Activated CD4-positive, alpha-beta T cell treated with anti-CD3 and anti-CD28 coated beads, Interleukin-2, amount 50 U/mL, for 24 hours (primary cell): ENCODE results near the gene HDAC1.
"Not testable (repeated sequence)": the region's sequence is repeated elsewhere in the genome, so short reads cannot be mapped to it uniquely, and the experiment has no call there.

Experiments
- DNase-seq, 2 donors: peaks; one replicate each; pipeline ENCODE4 v3.0.0-alpha.2; 2020; ENCODE audit warnings: low read depth in 1 of 2, low spot score in 1 of 2

The HDAC1 gene

DNA sequence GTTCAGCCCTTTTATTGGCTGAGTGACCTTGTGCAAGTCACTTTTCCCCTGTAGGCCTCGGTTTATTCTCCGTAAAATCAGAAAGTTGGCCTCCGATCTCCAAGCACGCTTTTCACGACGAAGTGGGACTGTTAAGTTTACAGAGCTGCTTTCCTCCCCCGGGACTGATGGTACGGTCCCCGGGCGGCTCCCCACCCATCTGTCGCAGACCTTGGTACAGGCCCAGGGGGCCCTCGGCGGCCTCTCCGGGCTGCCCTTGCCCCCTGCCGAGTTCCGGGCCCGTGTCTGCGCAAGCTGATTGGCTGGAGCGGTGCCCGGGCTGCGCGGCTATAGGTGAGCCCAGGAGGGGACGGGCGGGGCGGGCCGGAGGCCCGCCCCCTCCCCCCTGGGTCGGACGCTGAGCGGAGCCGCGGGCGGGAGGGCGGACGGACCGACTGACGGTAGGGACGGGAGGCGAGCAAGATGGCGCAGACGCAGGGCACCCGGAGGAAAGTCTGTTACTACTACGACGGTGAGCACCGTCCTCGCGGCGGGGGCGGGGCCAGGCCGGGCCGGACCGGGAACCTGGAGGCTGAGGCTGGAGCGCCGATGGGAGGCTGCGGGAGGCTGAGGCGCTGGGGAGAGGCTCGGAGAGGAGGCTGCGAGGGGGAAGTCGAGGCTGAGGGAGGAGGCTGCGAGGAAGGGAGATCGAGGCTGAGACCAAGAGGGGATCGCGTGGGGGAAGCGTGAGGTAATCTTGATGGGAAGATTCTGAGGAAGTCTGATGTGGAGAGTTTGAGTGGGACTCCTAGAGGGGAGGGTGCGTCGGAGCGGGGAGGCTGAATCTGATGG, at the start of gene HDAC1:
HDAC1 (plus strand) TSS at position 376 of the 831 bp plus-strand sequence; CDS start at position 463, 87 bp downstream.
- DNase-seq, result peak; percentile 94 to 96

GRCh38 chr1:32242341-32242851, 49.5 kb upstream of the HDAC1 start:
- DNase-seq, result no peak

GRCh38 chr1:32246888-32247273, 45.0 kb upstream of the HDAC1 start, which contains the start of gene FAM167B:
Gene FAM167B (plus strand): TSS chr1:32247222. CDS start chr1:32247422, 200 bp downstream.
- DNase-seq, result no peak

DNA sequence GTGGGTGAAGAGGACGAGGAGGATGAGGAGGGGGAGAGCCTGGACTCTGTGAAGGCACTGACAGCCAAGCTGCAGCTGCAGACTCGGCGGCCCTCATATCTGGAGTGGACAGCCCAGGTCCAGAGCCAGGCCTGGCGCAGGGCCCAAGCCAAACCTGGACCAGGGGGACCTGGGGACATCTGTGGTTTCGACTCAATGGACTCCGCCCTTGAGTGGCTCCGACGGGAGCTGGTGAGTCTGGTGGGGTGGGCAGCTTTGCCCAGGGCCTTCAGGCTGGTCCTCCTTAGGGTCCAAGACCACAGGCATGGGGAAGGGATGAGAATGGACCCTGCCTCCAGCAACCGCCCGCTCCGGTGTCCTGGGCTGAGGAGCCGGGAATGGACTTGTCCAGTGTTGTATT, 44.4 kb upstream of the HDAC1 start:
- no peak for DNase-seq

GRCh38 chr1:32247983-32248889, 43.6 kb upstream of the HDAC1 start:
- peak; percentile 53 to 66 for DNase-seq

GRCh38 chr1:32249831-32250525, 41.9 kb upstream of the HDAC1 start:
- peak; percentile 48 to 76 for DNase-seq

GRCh38 chr1:32250893-32251716, 40.8 kb upstream of the HDAC1 start, which contains the start of gene LCK:
Gene LCK (plus strand): TSS chr1:32251265. CDS start chr1:32274330, 23,065 bp downstream.
- DNase-seq, result no peak

DNA sequence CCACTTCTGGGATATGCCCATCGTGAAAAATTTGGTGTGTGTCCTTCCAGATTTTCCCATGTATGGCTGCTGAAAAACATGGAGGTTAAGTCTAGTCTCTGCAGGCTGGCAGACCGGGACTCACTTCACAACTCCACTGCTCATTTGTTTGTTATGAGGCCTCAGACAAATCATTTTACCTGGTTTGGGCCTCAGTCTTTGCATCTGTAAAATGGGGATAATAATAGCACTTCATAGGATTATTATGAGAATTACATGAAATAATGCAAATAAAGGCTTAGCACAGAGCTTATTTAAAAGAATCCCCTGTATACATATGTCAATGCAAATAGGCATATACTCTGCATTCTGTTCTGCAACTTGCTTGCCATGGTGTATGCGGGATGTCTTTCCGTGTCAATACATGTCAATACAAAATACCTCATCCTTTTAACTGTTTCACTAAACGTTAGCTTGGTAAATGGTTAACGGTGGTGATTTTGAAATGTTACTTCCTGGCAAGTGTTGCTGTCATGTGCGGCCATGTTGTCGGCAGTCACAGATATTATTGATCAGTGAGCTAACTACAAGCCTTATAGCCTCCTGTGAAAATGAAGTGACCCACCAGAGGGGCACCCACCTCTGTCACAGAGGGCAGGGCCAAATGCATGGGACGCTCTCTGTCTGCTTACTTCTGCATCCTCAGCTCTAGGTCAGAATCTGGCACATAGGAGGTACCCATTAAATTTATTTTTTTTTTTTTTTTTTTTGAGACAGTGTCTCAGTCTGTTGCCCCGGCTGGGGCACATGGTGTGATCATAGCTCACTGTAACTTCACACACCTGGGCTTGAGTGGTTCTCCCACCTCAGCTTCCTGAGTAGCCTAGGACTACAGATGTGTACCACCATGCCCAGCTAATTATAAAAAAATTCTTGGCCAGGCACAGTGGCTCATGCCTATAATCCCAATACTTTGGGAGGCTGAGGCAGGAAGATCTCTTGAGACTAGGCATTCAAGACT, 36.5 kb upstream of the HDAC1 start:
- no peak for DNase-seq

DNA sequence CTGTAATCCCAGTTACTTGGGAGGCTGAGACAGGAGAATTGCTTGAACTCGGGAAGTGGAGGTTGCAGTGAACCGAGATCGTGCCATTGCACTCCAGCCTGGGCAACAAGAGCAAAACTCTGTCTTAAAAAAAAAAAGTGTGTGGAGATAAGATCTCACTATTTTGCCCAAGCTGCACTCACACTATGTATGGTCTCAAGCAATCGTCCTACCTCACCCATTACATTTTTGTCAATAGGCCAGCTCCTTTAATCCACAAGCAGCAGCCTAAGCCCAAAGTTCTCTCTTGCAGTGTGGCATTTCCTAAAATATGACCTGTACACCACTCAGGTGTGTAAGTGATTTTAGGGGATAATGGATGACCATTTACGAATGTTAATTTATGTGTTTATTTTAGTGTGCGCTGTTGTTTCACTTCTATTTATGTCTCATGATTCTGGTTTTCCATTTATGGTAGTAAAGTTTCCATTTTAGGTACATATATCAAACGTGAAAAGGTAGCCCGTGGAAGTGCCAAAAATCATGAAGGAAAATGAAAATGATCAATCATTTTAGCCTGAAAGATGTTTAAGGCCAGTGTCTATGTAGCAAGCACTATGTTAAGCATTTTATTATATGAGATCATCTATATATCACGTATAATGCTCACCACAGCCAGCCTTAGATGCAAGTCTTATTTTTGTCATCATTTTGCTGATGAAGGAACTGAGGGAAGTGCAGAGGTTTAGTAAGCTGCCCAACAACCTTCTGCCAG, 35.2 kb upstream of the HDAC1 start:
- DNase-seq, result no peak

GRCh38 chr1:32257227-32257508, 34.7 kb upstream of the HDAC1 start:
- DNase-seq, result no peak

DNA sequence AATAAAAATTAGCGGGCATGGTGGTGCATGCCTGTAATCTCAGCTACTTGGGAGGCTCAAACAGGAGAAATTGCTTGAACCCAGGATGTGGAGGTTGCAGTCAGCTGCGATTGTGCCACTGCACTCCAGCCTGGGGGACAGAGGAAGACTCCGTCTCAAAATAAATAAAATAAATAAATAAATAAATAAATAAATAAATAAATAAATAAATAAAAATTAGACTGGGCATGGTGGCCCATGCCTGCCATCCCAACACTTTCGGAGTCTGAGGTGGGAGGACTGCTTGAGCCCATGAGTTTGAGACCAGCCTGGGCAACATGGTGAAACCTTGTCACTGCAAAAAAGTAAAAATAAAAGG, 28.7 kb upstream of the HDAC1 start:
- not testable (repeated sequence) for DNase-seq

DNA sequence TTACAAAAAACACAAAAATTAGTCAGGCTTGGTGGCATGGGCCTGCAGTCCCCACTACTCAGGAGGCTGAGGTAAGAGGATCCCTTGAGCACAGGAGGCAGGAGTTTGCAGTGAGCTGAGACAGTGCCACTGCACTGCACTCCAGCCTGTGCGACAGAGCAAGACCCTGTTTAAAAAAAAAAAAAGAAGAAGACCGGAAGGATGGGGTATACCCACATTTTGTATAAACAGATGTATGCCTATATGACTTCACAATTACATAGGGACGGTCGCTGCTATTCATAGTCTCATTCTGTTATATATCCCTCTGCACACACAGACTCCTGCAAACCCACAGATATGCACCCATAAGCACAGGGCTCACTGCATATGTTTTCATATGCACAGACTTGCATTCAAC, 28.1 kb upstream of the HDAC1 start:
- DNase-seq, result no peak

GRCh38 chr1:32265846-32266245, 26.0 kb upstream of the HDAC1 start:
- no peak for DNase-seq

GRCh38 chr1:32266921-32267591, 24.8 kb upstream of the HDAC1 start:
- no peak for DNase-seq

DNA sequence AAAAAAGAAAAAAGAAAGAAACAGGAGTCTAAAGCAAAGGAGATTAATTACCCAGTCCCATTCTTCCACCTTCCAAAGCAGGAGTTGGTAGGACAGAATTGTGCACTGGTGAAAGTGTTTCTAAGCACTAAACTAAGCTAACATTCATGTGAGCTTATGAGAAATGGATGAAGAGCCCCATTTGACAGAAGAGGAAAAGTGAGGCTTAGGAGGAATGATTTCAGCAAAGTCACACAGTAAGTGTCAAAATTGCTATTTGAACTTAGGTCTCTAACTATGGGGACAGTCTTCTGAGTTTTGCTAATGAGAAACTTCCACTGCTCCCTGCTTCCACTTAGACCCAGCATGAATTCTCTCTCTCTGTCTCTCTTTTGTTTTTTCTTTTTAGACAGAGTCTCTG, 22.1 kb upstream of the HDAC1 start:
- no peak for DNase-seq

GRCh38 chr1:32272557-32273390, 19.1 kb upstream of the HDAC1 start:
- no peak for DNase-seq
